UCSD-AML1 (cell line): ENCODE data around the gene HMGCS1.
"Not testable (repeated sequence)": the region's sequence is repeated elsewhere in the genome, so short reads cannot be mapped to it uniquely, and the experiment has no call there.

ENCODE experiments used
- DNase-seq: peaks from one replicate; lab custom pipeline; 2025; ENCODE audit not compliant: unreplicated experiment; lab: John Stamatoyannopoulos, UW

Gene HMGCS1

DNA sequence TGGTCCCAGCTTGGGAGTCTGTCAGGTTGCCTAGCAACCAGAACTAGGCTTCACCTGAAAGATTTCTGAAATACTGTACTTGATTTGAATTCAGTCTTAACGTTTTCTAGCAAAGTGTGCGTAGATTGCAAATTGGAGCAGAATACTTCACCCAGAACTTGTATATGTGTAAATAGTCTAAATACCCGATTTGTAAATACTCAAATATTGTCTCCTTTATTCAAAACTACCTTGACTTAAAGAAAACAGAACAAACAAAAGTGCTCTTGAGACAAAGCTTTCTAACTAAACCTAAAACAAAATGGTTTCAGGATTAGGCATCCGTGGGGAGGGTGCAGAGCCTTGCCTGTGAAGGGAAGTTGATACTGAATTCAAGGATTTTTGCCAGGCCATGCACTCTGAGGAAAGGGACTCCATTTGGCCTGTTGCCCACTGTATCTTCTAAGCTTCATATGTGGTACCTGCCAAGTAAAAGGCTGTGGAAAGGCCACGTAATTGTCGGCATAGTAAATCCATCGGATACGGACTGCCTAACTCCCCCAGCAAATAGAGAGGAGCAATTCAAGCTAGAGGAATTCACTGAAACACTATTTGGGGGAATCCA lies 744 bp upstream of the HMGCS1 start:
- DNase-seq: no peak

DNA sequence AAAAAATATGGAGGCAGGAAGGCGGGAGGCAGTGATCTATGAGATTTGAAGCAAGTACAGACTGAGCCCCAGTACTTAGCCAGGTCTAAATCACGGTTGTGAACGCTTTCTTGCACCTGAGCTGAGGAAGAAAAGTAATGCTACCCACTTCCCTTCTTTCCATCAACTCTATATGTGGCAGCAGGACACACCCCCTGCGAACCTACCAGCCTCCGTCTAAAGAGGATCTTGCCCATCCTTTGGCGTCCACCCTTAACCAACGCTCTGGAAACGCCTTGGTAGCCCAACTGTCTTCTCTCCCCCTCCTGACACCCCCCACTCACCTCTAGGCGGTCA lies 545 bp downstream of the HMGCS1 start:
- no peak for DNase-seq

DNA sequence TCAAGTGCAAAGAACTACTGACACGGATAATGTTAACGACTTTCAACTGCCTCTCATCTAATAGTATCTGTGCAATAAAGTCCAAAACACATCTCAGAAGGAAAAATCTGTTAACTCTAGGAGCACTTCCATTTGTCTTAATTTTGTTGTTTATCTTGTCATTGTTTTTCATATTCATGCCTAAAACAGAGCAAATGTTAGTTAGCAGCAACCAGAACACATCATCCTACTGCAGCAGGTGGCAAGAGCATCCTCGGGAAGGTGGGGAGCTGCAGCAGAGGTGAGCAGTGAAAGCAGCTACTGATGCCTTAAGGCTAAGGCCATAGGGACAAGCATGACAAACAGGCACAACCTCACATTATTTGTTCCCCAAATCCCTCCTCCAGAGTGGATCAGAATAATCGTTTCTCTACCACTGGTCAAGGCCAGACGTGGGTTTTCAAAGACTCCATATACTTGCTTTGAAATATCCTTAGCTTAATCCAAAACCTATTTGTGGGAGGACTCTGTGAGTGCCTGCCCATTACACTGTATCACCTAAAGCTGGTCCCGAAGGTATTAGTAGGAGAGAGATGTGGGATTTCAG lies 1.0 kb downstream of the HMGCS1 start:
- no peak for DNase-seq

DNA sequence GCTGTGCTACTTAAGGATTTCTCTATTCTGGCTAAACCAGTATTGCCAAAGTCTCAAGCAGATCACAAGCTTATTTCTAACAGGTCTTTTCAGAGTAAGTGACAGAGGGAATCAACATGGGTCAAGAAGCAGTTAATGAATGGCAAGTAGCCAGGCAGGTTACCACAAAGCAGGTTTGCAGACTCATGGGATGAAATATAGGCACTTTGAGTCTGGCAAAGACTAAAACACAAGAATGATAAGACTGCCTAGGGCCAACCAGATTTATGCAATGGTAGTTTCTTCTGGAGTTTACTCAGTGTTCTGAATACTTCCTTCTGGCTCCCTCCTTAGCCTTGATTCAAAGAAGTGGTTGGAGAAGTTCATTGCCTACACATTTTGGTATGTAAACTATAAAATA lies 3.6 kb downstream of the HMGCS1 start:
- DNase-seq: no peak

DNA sequence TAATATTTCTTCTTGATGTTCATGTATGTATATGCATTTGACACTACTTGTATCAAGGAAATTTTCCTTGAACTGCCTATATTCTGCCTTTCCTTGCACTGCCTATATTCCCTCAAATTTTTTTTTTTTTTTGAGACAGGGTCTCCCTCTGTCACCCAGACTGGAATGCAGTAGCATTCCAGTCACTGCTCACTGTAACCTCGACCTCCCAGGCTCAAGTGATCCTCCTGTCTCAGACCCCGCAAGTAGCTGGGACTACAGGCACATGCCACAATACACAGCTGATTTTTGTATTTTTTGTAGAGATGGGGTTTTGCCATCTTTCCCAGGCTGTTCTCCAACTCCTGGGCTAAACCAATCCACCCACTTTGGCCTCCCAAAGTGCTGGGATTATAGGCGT lies 4.1 kb downstream of the HMGCS1 start:
- no peak for DNase-seq

DNA sequence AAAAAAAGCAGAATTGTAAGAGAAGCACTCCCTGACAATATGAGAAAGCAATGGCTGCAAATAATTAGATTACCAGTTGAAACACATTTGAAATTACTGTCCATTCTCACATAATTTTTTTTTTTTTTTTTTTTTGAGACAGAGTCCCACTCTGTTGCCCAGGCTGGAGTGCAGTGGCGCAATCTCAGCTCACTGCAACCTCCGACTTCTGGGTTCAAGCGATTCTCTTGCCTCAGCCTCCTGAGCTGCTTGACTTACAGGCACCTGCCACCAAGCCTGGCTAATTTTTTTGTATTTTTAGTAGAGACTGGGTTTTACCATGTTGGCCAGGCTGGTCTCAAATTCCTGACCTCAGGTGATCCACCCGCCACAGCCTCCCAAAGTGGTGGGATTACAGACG lies 6.3 kb downstream of the HMGCS1 start:
- DNase-seq: not testable (repeated sequence)

DNA sequence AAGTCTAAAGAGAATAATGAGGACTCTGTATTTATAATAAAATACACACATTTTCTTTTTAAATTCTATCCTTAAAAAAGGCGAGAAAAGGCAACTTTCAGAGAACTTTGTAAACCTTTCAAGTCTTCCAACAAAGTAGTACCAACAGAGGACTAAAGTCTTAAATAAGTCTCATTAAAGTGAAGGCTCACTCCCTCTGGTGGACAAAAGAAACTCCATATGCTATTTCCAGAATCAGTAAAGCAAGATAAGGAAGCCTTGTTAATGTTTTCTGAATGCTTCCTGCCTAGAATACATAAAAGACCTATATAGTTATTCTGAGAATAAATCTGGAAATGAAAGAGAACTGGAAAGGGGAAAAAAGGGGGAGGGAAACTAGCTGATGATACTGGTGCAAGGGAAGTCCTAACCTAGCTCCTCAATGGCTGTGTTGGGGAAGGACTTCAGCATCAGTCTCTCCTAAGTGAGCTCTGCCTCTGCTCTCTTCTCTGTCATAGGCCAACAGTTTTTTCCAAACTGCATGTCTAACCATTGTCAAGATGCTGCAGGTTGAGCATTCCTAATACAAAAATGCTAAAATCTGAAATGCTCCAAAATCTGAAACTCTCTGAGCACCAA lies 7.2 kb downstream of the HMGCS1 start:
- DNase-seq: no peak

DNA sequence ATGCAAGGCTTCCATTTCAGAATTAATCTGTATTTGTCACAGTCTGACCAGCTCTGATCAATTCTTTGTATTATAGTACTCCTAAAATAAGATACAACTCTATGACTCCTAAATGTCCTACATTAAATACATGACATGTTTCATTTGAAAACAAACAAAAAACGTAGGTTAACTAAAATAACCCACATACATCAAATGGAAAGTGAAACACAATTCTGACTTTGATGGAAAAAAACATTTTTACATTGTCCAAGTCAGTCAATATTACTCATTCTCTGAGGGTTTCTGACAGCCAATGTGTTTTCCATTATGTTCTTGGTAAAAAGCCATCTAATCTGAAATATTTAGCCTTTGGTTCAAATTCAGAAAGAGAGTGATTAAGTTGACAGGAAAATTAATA lies 8.7 kb downstream of the HMGCS1 start:
- DNase-seq: no peak

DNA sequence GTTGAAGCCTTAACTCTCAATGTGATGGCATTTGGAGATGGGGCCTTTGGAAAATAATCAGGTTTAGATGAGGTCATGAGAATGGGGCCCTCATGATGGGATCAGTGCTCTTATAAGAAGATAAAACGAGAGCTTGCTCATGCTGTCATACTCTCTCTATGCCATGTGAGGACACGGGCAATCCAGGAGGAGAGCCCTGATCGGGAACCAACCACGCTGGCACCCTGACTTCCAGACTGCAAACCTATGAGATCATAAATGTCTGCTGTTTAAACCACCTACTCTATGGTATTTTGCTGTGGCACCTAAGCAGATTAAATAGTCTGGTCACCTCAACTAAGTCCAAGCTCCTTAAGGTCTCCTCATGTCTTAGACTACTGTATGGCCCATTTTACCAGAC lies 10.0 kb downstream of the HMGCS1 start:
- DNase-seq: no peak

DNA sequence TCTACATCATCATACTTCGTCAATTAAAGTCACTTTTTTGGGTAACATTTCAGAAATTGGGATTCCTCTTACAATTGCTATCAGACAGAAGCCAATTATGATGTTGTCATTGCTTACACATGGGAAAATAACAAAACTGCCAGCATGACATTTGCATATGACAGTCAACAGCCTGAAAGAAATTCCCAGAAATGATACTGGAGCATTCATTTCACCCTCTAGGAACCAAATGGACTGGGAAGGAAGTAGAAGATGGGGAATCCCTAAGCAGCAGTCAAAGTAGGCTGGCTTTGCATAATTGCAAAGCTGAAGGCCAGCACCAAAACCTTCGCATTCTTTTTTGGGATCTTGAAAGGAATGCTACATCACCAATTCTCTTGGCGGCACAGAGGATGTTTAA lies 10.7 kb downstream of the HMGCS1 start:
- no peak for DNase-seq

DNA sequence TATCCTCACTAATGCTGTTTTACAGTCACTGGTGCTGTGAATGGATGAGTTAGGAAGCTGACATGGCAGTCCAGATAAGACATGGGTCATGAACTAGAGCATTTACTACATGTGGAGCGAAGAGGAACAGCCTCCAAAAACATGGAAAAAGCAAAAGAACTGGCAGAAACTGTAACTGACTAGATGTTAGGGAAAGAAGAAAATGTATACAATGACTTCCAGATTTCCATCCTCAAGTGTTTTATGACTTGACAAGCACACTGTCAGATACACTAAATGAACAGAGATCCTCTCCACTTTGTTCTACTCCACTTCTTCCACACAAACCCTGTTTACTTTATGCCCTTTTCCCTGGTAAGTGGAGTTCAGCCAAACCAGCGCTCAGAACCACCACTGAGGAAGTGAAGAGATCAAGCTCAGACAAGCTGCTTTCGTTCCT lies 11.5 kb downstream of the HMGCS1 start:
- no peak for DNase-seq

DNA sequence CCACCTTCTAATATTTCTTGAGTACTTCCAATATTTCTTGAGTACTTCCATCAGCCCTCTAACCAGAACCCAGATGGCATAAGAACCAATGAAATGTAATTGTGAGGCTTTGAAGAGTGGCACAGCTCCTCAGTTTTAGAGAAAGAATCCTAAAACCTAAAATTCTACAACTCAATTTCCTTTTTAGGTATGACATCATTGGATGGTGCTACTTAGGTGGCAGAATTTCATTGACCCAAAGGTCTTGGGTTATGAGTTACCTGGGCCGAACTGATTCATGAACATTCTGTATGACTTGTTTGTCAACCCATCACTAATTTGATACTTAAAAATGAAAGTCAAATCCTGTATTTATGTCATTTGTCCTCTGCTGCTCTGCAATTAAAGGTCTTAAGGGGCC lies 13.1 kb downstream of the HMGCS1 start:
- no peak for DNase-seq

DNA sequence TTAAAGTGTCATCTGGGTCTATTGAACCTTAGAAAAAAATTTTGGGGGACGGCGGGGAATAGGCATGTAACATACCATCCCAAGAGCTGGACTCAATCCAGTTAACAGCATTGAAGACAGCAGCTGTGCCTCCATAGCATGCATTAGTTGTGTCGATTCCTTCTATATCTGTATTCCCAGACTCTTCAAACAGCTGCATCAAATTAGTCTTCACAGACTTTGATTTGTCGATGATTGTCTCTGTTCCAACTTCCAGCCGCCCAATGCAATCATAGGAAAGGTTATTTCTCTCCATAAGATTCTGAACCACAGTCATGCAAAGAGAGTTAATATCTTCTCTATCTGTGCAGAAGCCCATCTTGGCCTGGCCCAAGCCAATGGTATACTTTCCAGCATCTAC lies 14.8 kb downstream of the HMGCS1 start:
- DNase-seq: no peak

DNA sequence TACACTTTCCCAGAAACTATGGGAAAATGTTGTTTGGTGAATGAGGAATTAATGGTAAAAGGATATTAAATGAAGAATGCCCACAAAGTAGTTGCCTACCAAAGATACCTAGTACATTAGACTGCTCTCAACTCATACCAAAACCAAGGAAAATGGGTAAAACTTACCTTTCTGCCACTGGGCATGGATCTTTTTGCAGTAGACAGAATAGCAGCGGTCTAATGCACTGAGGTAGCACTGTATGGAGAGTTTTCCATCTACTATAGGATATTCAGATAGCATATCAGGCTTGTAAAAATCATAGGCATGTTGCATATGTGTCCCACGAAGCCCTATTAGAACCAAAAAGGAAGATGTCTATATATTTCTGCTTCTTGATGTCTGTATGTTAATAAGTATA lies 16.4 kb downstream of the HMGCS1 start:
- DNase-seq: no peak

DNA sequence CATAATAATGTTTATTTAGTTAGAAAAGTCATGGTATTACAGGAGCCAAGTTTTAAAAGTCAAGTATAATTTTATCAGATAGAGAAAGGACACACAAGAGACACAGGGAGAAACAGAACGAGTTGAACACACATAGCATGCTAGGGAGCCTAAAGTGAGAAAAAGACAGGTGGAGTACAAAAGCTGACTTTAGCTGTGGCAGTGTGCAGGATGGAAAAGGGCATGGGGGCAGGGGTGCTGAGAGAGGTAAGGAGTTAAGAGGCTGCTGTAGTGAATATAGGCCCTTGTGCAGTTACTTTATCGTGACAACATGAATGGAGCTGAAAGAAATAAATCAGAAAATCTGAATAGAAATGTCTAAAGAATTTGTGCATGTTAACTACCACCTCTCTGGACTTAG lies 18.0 kb downstream of the HMGCS1 start:
- DNase-seq: no peak

DNA sequence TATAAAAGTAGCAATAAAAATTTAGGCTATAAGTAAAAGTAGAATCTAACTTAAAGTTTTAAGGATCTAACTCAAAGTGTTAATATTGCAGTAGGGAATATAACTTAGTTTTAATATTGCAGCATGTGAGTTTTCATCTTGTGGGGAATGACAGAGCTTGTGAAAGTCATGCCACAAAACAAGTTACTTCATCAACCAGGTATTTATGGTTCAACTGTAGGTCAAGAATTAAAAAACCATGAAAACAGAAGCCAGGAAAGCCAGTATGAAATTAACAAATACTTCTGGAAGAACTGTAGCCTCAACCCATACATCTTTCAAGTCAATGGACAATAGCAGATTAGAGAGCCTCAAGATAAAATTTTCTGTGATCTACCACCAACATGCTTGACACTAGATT lies 19.0 kb downstream of the HMGCS1 start:
- no peak for DNase-seq

DNA sequence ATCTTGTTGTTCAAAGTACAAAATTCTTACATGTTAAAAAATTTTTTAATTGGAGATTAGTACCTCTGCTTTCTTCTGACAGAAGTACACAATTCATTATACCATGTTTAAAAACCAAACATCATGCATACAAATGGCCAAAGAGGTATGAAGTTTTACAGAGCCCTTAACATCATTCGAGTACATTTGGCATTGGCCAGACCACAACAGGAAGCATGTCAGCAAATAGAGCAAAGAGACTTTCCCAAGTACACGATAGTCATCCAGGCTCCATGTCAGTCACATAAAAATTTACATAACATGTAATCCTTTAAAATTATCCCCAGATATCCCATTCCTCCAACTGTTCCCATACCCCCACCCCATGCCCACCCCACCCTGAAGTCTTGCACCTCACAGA lies 22.5 kb downstream of the HMGCS1 start:
- DNase-seq: no peak

DNA sequence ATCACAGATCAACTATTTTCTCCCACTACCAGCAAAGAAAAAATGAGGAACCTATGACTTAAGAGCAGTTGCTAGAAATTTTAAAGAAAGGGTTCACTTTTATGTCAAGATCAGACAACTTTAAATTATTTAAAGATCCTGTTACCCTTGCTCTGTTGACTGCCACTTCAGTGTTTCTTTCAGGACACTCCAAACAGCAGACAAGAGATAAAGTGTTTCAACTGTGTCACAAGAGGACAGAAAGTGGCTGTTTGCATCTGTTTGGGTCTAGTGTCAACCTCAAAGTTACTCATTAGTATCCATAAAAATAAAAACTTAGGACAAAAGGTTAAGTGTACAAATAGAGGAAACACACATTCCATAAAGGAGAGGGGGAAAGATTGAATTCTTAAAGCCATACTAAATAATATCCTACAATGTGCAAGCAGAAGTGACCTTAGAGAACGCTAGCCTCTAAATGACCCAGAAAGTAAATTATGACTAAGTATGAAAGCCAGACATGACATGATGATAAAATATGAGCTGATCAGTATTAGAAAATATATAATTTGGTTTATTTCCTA lies 24.9 kb downstream of the HMGCS1 start:
- no peak for DNase-seq

DNA sequence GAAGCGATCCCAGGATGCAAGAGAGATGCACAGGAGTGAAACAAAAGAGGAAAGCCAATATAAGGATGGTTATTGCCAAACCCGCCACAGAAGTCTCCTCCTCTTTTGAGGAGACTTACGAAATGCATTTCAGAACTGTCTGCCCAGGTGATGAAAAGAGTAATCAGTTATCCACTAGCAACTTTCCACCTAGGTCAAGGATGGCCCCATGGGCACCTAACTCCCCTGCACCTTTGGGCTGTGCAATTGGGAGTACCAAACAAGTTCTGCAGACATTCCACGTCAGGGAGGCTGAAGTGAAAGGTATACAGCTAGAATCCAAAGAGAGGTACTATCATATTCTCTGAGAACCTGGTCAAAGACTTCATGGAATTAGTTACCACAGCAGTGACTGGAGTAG lies 25.7 kb downstream of the HMGCS1 start:
- no peak for DNase-seq

DNA sequence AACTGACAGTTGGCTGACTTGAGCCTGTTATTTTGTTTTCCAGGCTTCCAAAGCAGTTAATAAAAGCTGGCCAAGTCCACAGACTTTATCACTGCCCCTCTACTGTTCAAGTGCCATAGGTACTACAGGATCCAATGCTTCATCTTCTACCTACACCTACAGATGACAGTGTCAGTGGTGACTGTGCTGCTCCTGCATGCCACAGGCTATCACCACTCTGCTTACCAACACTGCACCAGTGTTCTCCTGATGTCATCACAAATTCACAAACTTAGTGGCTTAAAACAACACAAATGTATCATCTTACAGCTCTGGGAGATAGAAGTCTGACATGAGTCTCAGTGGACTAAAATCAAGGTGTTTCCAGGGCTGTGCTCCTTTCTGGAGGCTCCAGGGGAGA lies 26.6 kb downstream of the HMGCS1 start:
- DNase-seq: no peak

DNA sequence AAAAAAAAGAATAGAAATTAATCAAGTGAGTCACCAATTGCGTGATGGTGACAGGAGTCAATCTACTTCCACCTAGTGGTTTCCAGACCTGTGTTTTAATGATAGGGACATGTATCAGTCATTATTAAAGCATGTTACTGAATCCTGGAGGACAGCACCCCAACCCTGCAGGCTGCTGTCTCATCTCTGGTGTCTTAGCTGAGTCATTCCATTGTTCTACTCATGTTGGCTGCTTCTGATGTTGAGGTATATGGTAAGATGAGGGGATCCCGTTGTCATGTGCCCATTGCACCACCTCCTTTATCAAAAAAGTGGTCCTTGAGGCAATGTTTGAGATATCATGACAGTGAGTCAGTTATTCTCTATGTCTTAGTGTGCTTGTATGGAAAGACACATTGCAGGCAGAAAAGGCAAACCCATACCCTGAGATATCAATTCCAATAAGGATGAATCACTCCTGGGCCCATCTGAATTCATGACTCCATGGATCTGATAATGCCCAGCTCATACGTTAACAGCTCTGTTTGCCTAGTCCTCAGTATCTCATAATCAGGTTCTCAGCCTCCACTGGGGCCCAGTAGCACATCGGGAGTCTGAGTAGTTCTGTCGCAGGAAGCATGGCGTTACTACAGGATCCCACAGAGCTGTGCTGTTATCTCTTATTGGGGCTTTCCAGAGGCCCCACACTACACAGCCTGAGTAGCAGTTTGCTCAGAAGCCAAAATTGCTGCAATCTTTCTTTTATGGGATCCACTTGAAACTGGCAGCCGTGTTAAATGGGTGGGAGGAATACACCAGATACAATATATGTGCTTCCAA lies 31.2 kb downstream of the HMGCS1 start:
- peak; percentile 18 for DNase-seq
